Tibial nerve (tissue), 4 donors: ENCODE measurements around the gene DUS1L. TPM values are rescaled to one million over a fixed set of nuclear protein-coding genes. Genes with fewer than 3 reads are reported as not detected.

Experiments used
- DNase-seq, 2 donors: peaks; one replicate each; pipeline ENCODE4 v3.0.0-alpha.2; 2019; ENCODE audit warnings: low spot score in 2 of 2
- H3K27ac ChIP-seq, 4 donors: fragments of 200-600 bp; sonication (generic) in 3 of 4; one replicate each; pipeline ENCODE4 v1.5.1; 2017 to 2019; ENCODE audit warnings: mild to moderate bottlenecking in 1 of 4
- H3K27me3 ChIP-seq, 2 donors: fragments of 200-600 bp; sonication (generic) in 1 of 2; one replicate each; pipeline versions ENCODE4 v1.5.1 to v1.6.0; 2017 to 2019
- H3K36me3 ChIP-seq, 3 donors: fragments of 200-600 bp; sonication (generic); one replicate each; pipeline ENCODE4 v1.5.1; 2018 to 2019
- H3K4me1 ChIP-seq, 4 donors: fragments of 200-600 bp; sonication (generic) in 3 of 4; one replicate each; pipeline ENCODE4 v1.5.1; 2017 to 2019
- H3K4me3 ChIP-seq, 4 donors: fragments of 200-600 bp; sonication (generic) in 3 of 4; one replicate each; pipeline ENCODE4 v1.5.1; 2017 to 2019; ENCODE audit warnings: mild to moderate bottlenecking in 1 of 4, moderate library complexity in 1 of 4
- H3K9me3 ChIP-seq, 4 donors: fragments of 200-600 bp; sonication (generic) in 3 of 4; one replicate each; pipeline ENCODE4 v1.5.1; 2017 to 2019
- EP300 ChIP-seq, 2 donors: sonication (generic); formaldehyde crosslinking; IDR thresholded peaks; one replicate each; pipeline ENCODE4 v1.6.1; 2017; ENCODE audit warnings: antibody characterized with exemption in 2 of 2, mild to moderate bottlenecking in 1 of 2
- POLR2A ChIP-seq, 2 donors: fragments of 450-650 bp; IDR thresholded peaks; one replicate each; pipeline ENCODE4 v1.6.1; 2017; ENCODE audit warnings: antibody characterized with exemption in 2 of 2, mild to moderate bottlenecking in 2 of 2, moderate library complexity in 2 of 2
- WGBS, 2 donors: methylation state at CpG; one replicate each; pipeline ENCODE4 v1.1.5; 2018; 5-methylcytosine and 5-hydroxymethylcytosine counted together
- total RNA-seq, 4 donors: library from RNA; depleted of rRNA; stranded (reverse); fragments of >200 nt; gene quantifications; one replicate each; pipeline ENCODE4 v1.1.0, GENCODE V29; 2016
- TF ChIP-seq, protein P1 (sequence below), 5 experiments: fragments of 200-600 bp in 3 of 5; fragments of 450-650 bp in 2 of 5; sonication (generic) in 3 of 5; IDR thresholded peaks; one replicate each; pipeline ENCODE4 v1.5.1; 2016 to 2019; ENCODE audit warnings: antibody characterized with exemption in 5 of 5, mild to moderate bottlenecking in 3 of 5, moderate library complexity in 2 of 5

DUS1L gene
- total RNA-seq, 4 donors from 2014 or later: 85.2 to 179 (median 106) TPM

DNA sequence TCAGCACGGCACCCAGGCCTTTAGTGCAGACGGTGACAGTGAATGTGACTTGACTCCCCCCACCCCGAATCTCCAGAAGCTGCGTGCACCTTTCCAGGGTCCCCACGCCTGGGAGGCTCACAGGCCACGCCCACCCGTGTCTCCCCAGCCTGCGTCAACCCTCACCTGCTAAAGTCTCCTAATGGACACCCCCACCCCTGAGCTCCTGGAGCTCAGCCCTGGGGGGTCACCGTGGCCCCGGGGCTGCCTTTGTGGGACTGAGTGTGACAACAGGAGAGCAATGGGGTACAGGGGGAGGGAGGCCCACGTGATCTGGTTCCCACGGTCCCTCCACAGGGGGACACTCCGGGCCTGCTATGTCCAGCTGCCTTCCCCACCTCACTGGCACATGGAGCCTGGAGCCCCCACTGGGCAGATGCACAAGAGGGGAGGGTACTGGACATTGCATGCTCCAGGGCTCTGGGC, 39.8 kb upstream of the DUS1L start:
- Histone ChIP-seq H3K9me3 (no peaks in the 10 kb centered on the region), H3K36me3 (no peaks in the 10 kb centered on the region), H3K4me1 (peaks cover 0 to 73% (median 41%) of the 10 kb centered on the region in 4 donors), H3K27ac (peak overlapping the region in 3 of 4 donors; percentile 85 to 98 (median 86)), H3K27me3 (no peaks in the 10 kb centered on the region), H3K4me3 (peak overlapping the region in 1 of 4 donors; percentile 33)
- TF ChIP-seq, protein P1, sequence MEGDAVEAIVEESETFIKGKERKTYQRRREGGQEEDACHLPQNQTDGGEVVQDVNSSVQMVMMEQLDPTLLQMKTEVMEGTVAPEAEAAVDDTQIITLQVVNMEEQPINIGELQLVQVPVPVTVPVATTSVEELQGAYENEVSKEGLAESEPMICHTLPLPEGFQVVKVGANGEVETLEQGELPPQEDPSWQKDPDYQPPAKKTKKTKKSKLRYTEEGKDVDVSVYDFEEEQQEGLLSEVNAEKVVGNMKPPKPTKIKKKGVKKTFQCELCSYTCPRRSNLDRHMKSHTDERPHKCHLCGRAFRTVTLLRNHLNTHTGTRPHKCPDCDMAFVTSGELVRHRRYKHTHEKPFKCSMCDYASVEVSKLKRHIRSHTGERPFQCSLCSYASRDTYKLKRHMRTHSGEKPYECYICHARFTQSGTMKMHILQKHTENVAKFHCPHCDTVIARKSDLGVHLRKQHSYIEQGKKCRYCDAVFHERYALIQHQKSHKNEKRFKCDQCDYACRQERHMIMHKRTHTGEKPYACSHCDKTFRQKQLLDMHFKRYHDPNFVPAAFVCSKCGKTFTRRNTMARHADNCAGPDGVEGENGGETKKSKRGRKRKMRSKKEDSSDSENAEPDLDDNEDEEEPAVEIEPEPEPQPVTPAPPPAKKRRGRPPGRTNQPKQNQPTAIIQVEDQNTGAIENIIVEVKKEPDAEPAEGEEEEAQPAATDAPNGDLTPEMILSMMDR (IDR thresholded peaks at IDR 0.05): no peak
- TF ChIP-seq POLR2A (IDR thresholded peaks at IDR 0.05): no peak
- TF ChIP-seq EP300 (IDR thresholded peaks at IDR 0.05): no peak
- 81 to 90% methylated on average over 13 of the region's 13 CpGs for WGBS, 2 donors
- DNase-seq: no peak

DNA sequence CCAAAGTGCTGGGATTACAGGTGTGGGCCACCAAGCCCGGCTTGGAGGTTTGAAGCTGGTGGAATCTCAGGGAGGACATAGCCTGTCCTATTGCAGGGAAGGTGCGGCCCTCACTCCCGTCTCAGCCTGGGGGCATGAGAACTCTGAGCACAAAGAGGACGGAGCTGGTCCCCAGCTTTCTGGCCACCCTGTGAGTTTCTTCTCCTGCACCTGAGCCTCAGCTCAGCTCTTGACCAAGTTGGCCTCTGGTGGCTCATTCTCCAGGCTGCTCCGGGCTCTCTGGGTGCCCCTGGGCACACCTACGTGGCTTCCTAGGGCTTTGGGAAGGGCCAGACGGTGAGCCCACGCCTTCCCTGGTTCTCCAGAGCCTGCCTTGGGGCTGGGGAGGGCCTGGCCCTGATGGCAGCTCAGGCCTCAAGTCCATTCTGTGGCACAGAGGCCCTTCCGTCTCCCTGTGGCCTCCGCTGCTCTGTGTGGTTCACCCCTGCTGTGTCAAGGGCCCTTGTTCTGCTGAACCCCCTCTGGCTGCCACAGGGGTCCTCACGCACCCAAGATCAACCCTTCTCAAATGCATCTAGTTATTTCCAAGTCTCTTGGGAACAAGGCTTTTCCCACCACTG, 39.3 kb upstream of the DUS1L start:
- peaks cover 0 to 78% (median 44%) of the 10 kb centered on the region in 4 donors for H3K4me1 ChIP-seq
- DNase-seq: no peak
- no peaks in the 10 kb centered on the region for H3K9me3 ChIP-seq
- no peak overlapping the region for H3K4me3 ChIP-seq
- no peaks in the 10 kb centered on the region for H3K27me3 ChIP-seq
- peak overlapping the region; percentile 72 to 98 (median 80) for H3K27ac ChIP-seq
- TF ChIP-seq, protein P1 (IDR thresholded peaks at IDR 0.05): no peak
- TF ChIP-seq POLR2A (IDR thresholded peaks at IDR 0.05): no peak
- no peak for TF ChIP-seq EP300 (IDR thresholded peaks at IDR 0.05)
- H3K36me3 ChIP-seq: no peaks in the 10 kb centered on the region
- 77 to 99% methylated on average over 3 to 10 of the region's 11 CpGs for WGBS, 2 donors

DNA sequence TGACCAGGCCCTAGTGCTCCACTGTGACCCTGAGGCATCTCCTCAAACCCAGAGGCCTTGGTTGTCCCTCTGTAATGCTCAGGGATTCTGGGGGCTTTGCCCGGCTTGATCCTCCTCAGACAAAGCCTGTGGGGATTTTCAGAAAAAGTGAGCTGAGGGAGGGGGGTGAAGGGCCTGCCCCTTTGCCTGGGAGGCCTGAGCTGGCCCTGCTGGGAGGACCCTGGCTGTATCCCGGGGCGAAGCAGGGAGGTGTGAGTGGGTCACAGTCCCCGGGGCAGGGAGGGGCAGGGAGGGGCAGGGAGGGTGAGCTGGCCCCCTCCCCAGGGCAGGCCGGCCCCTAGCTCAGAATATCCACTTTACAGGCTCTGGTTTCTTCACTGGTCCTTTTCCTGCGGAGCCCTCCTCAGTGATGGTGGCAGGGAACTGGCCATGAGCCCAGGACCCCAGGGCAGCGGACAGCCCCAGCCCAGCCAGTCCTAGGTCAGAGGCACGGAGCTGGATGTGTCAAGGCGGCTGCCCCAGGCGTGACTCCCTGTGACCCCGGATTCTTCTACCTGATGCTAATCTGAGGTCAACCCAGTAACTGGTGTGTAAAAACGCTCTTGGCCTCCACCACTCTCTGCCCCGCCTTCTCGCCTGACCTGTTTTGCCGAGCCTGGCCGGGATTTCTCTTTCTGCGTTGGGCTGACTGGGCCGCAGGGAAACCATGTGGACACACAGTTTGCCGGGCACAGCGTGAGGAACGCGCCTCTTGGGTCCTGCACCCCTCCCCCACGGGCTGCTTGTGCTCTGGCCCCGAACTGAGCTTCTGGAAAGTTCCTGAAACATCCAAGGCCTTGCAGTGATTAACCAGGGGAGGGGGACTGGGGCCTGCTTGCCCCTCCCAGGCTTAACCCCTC, 38.2 kb upstream of the DUS1L start:
- Histone ChIP-seq H3K4me3 (no peak overlapping the region), H3K27ac (peak overlapping the region; percentile 72 to 98 (median 80)), H3K9me3 (no peaks in the 10 kb centered on the region), H3K36me3 (no peaks in the 10 kb centered on the region), H3K27me3 (no peaks in the 10 kb centered on the region), H3K4me1 (peaks cover 0 to 89% (median 54%) of the 10 kb centered on the region in 4 donors)
- WGBS, 2 donors: 33 to 38% methylated on average over 19 to 20 of the region's 24 CpGs
- DNase-seq: peak; percentile 80 to 82
- TF ChIP-seq EP300 (IDR thresholded peaks at IDR 0.05) (peak; percentile 11 to 78), POLR2A (IDR thresholded peaks at IDR 0.05) (no peak)
- TF ChIP-seq, protein P1 (IDR thresholded peaks at IDR 0.05): peak in 1 of 5 experiments; percentile 15

DNA sequence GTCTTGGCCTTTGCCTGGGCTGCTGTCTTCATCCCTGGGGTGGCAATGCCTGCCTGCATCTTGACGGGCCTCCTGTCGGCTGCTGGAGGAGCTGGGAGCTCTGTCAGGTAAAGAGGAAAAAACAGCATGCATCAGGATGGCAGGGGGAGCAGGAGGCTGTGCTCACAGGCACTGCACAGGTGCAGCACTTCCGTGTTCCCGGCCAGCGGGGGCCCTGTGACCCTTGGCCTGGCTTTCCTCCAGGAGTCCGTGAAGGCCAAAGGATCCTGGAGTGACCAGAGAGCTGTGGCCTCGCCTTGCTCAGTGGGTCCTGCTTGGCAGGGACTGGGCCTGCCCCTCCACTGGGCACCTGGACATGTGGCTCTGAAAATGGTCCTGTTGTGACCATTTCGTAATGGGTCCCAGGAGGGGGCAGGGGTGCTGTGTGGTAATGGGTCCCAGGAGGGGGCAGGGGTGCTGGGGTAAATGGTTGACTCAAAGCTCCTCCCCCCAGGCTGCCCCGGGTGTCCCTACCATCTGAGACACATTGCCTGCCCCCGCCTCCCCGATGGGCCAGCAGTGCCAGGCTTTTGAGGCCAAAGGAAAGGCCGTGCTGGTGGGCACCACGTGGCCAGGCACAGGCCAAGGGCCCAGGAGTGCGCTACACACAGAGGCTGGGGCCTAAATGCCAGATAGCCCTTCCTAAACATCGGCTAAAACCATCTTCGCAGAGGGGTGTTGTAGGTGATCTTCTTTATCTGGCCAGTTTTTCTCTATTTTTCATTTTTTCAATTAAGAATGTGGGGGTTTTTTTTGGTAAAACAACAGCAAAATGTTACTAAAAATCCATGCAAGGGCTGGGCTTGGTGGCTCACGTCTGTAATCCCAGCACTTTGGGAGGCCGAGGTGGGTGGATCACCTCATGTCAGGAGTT, 36.4 kb upstream of the DUS1L start:
- Histone ChIP-seq H3K27ac (peak overlapping the region; percentile 58 to 98 (median 80)), H3K27me3 (no peaks in the 10 kb centered on the region), H3K36me3 (no peaks in the 10 kb centered on the region), H3K4me3 (no peak overlapping the region), H3K4me1 (peaks cover 0 to 87% (median 55%) of the 10 kb centered on the region in 4 donors), H3K9me3 (no peaks in the 10 kb centered on the region)
- no peak for DNase-seq
- WGBS, 2 donors: 66 to 68% methylated on average over 18 of the region's 18 CpGs
- no peak for TF ChIP-seq POLR2A (IDR thresholded peaks at IDR 0.05)
- TF ChIP-seq, protein P1 (IDR thresholded peaks at IDR 0.05): no peak
- TF ChIP-seq EP300 (IDR thresholded peaks at IDR 0.05): no peak
